GM18508 (cell line): ENCODE measurements around the gene KRT31.
"Not testable (repeated sequence)": the region's sequence is repeated elsewhere in the genome, so short reads cannot be mapped to it uniquely, and the experiment has no call there.

Source experiments
- ATAC-seq: cut with Tn5 transposase; IDR thresholded peaks from one replicate; pipeline ENCODE4 v1.9.1; 2021; ENCODE audit warnings: moderate number of reproducible peaks; ENCODE audit not compliant: insufficient read depth, unreplicated experiment

KRT31 gene

GRCh38 chr17:41396996-41397660, at the start of gene KRT31:
Gene KRT31, minus strand, starts transcription at chr17:41397608. Its CDS starts 69 bp downstream, at chr17:41397539.
- ATAC-seq: no peak

GRCh38 chr17:41446806-41447205, 49.4 kb upstream of the KRT31 start:
- no peak for ATAC-seq

- no peak for ATAC-seq
Observed at GRCh38 chr17:41444640-41445039, 47.2 kb upstream of the KRT31 start.

GRCh38 chr17:41444186-41444585, 46.8 kb upstream of the KRT31 start:
- no peak for ATAC-seq

GRCh38 chr17:41442739-41443138, 45.3 kb upstream of the KRT31 start:
- ATAC-seq: no peak

- ATAC-seq: no peak
Observed at GRCh38 chr17:41440531-41441033, 43.2 kb upstream of the KRT31 start, which contains the start of gene KRT38. Gene KRT38, minus strand, starts transcription at chr17:41440983. Its CDS starts 62 bp downstream, at chr17:41440921.

- ATAC-seq: no peak
Observed at GRCh38 chr17:41439375-41439774, 42.0 kb upstream of the KRT31 start.

GRCh38 chr17:41437769-41438168, 40.4 kb upstream of the KRT31 start:
- no peak for ATAC-seq

- ATAC-seq: no peak
Observed at GRCh38 chr17:41437254-41437653, 39.8 kb upstream of the KRT31 start.

- no peak for ATAC-seq
Observed at GRCh38 chr17:41434415-41434814, 37.0 kb upstream of the KRT31 start.

GRCh38 chr17:41434005-41434404, 36.6 kb upstream of the KRT31 start:
- no peak for ATAC-seq

GRCh38 chr17:41433586-41433985, 36.2 kb upstream of the KRT31 start:
- ATAC-seq: no peak

- ATAC-seq: not testable (repeated sequence)
Observed at GRCh38 chr17:41430376-41430775, 33.0 kb upstream of the KRT31 start.

GRCh38 chr17:41429667-41430066, 32.3 kb upstream of the KRT31 start:
- ATAC-seq: no peak

GRCh38 chr17:41428591-41429291, 31.3 kb upstream of the KRT31 start:
- no peak for ATAC-seq

GRCh38 chr17:41424111-41424635, 26.8 kb upstream of the KRT31 start, which contains the start of gene KRT37:
Gene KRT37, minus strand, starts transcription at chr17:41424585. Its CDS starts 62 bp downstream, at chr17:41424523.
- ATAC-seq: no peak

- ATAC-seq: not testable (repeated sequence)
Observed at GRCh38 chr17:41422586-41422985, 25.2 kb upstream of the KRT31 start.

- no peak for ATAC-seq
Observed at GRCh38 chr17:41421617-41422016, 24.2 kb upstream of the KRT31 start.

GRCh38 chr17:41421116-41421515, 23.7 kb upstream of the KRT31 start:
- no peak for ATAC-seq

- no peak for ATAC-seq
Observed at GRCh38 chr17:41420134-41420533, 22.7 kb upstream of the KRT31 start.

GRCh38 chr17:41419716-41420115, 22.3 kb upstream of the KRT31 start:
- ATAC-seq: no peak
